ENCODE data around the gene SYCP2. TPM values are rescaled to one million over a fixed set of nuclear protein-coding genes. Genes with fewer than 3 reads are reported as not detected.
A peak's percentile ranks its signal among the peaks of the same experiment; 100 is the strongest.
"Not testable (repeated sequence)": the region's sequence is repeated elsewhere in the genome, so short reads cannot be mapped to it uniquely, and the experiment has no call there.

The SYCP2 gene
- total RNA-seq, 1 donor from 2014 or later, result 6.6 TPM

- no peak for DNase-seq
Observed at GRCh38 chr20:59895908-59896307, 37.5 kb downstream of the SYCP2 start.

- DNase-seq, result no peak
Observed at GRCh38 chr20:59891581-59891980, 41.9 kb downstream of the SYCP2 start.

- DNase-seq, result not testable (repeated sequence)
Observed at GRCh38 chr20:59890035-59890434, 43.4 kb downstream of the SYCP2 start.

GRCh38 chr20:59888050-59888449, 45.4 kb downstream of the SYCP2 start:
- DNase-seq, result no peak

GRCh38 chr20:59884494-59884893, 48.9 kb downstream of the SYCP2 start:
- DNase-seq, result no peak

GRCh38 chr20:59880198-59880597, 53.2 kb downstream of the SYCP2 start:
- DNase-seq, result no peak

GRCh38 chr20:59873409-59873808, 60.0 kb downstream of the SYCP2 start:
- DNase-seq, result no peak

- no peak for DNase-seq
Observed at GRCh38 chr20:59871096-59871495, 62.3 kb downstream of the SYCP2 start.

GRCh38 chr20:59866338-59866737, 67.1 kb downstream of the SYCP2 start:
- DNase-seq, result no peak

GRCh38 chr20:59864726-59865125, 68.7 kb downstream of the SYCP2 start:
- DNase-seq, result no peak

GRCh38 chr20:59863058-59863457, 70.4 kb downstream of the SYCP2 start:
- no peak for DNase-seq

GRCh38 chr20:59861401-59861800, 72.0 kb downstream of the SYCP2 start:
- no peak for DNase-seq

GRCh38 chr20:59858425-59858824, 75.0 kb downstream of the SYCP2 start:
- no peak for DNase-seq

GRCh38 chr20:59857966-59858365, 75.5 kb downstream of the SYCP2 start:
- no peak for DNase-seq

GRCh38 chr20:59856941-59857340, 76.5 kb downstream of the SYCP2 start:
- DNase-seq, result not testable (repeated sequence)

- not testable (repeated sequence) for DNase-seq
Observed at GRCh38 chr20:59856526-59856925, 76.9 kb downstream of the SYCP2 start.

GRCh38 chr20:59850018-59850641, 83.3 kb downstream of the SYCP2 start:
- DNase-seq, result peak; percentile 76

- no peak for DNase-seq
Observed at GRCh38 chr20:59848182-59848581, 85.3 kb downstream of the SYCP2 start.

GRCh38 chr20:59845472-59845871, 88.0 kb downstream of the SYCP2 start:
- DNase-seq, result no peak

- no peak for DNase-seq
Observed at GRCh38 chr20:59839400-59839799, 94.0 kb downstream of the SYCP2 start.

GRCh38 chr20:59837623-59838394, 95.6 kb downstream of the SYCP2 start:
- DNase-seq, result no peak

- DNase-seq, result peak; percentile 50
Observed at GRCh38 chr20:59836767-59837166, 96.7 kb downstream of the SYCP2 start.

- peak; percentile 88 for DNase-seq
Observed at GRCh38 chr20:59835448-59836395, 97.7 kb downstream of the SYCP2 start.

Data from tongue (tissue), 2 donors.